Activated naive CD4-positive, alpha-beta T cell treated with anti-CD3 and anti-CD28 coated beads, Interleukin-2, amount 50 U/mL, for 16 hours (primary cell): Measurements from ENCODE around the gene P3H4.

Experiments used
- DNase-seq: peaks from one replicate; pipeline ENCODE4 v3.0.0-alpha.2; 2020

P3H4 gene

GRCh38 chr17:41818024-41818423, 6.3 kb upstream of the P3H4 start:
- no peak for DNase-seq

DNA sequence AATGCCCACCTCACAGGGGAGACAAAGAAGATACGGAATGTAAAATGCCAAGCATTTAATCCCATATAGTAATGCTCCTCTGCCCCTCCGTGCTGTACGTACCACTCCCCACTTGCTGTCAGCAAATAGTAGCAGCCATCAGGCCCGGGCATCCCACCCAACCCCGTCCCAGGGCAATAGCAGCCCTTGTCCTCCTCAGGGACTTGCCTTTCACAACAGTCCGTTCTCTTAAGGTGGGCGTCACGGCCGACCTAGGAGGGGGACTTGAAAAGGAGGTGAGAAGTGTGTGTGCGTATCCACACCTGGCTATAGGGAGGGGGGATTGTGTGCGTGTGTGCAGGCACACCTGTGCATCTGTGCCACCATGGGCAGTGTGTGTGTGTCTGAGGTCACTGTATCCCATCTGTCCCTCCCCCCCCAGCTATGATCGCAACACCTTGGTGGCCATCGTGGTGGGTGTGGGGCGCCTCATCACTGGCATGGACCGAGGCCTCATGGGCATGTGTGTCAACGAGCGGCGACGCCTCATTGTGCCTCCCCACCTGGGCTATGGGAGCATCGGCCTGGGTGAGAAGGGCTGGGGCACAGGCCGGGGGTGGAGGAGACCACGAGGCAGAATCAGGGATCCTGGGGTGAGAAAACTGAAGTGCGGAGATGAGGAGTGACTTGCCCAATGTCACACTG, 5.0 kb upstream of the P3H4 start:
- DNase-seq, result no peak

- no peak for DNase-seq
These were observed 2.4 kb upstream of the P3H4 start for GRCh38 chr17:41814195-41814594.

- DNase-seq, result no peak
These were observed 2.0 kb upstream of the P3H4 start for GRCh38 chr17:41813699-41814124.

GRCh38 chr17:41813152-41813680, 1.5 kb upstream of the P3H4 start:
- DNase-seq, result no peak

- peak; percentile 42 for DNase-seq
These were observed 817 bp upstream of the P3H4 start, which contains the start of gene FKBP10 for GRCh38 chr17:41812381-41813151. Gene FKBP10, plus strand, starts transcription at chr17:41813004. Its CDS starts 31 bp downstream, at chr17:41813035.

- no peak for DNase-seq
These were observed 845 bp downstream of the P3H4 start for GRCh38 chr17:41810659-41811548.

DNA sequence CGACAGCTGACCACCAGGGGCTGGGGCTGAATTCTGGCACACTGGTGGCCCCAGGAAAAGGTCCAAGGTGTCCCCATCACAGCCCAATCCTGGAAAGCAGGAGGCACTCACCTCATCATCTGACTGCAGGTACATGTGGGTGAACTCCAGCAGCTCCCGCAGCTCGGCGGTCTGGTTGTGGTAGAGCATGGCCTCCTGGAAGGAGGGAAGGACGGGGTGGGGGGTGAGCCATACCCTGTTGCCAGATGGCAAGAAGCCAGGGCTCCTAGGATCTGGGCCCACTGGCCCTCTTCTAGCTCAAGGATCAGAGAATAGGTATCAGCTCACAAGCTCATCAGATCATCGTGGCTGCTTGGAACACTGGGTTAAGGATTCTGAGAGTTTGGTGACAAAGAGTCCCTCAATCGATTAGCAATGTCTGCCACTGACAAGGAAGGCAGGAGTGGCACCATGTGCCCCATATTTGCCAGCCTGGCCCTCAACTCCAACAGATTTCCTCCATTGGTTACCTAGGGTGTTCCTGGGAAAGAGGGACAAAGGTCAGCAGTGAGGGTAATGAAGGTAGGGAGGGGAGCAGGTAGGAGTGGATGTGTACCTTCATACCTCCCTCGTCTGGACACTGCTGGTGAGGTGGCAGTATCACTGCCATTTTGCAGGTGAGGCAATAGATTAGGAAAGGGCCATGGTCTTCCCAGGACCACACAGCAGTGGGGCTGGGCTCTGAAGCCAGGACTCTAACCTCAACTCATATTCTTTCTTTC, 4.9 kb downstream of the P3H4 start:
- no peak for DNase-seq

- no peak for DNase-seq
These were observed 8.4 kb downstream of the P3H4 start for GRCh38 chr17:41803049-41804020.

- DNase-seq, result peak; percentile 73
These were observed 10.1 kb downstream of the P3H4 start for GRCh38 chr17:41801374-41802271.

DNA sequence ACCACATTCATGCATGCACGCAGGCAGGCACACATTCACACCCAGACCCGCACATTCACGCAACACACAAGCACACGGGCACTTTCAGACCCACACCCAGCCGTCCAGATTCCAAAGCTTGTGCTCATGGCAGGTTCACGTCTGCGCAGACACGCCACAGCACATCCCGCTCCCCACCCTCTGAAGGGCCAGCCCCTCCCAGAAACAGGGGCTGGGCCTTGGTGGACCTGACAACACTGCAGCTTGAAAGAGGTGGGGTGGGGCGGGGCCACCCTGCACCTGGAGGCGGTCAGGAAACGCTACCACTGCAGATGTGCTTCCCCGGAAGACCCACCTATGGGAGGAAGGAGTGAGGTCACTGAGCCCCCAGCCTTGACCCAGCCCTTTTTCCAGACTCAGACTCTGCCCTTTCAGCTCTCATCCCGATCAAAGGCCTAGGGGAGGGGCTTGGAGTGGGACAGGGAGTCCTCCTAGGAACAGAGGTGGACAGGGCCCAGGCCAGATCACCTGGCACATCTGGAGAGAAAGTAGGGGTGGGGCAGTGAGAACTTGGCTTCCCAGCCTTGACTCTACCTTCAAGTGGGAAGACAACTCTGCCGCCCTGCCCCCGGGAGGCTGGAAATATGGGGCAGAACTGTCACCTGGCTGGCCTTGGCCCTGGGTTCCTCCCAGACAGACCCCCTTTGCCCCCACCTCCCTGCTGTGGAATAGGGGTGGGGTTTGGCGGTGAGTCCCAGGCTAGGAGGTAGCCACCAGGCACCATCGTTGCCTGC, 11.0 kb downstream of the P3H4 start:
- DNase-seq, result no peak

GRCh38 chr17:41799366-41799765, 12.4 kb downstream of the P3H4 start:
- DNase-seq, result no peak

GRCh38 chr17:41797377-41797776, 14.4 kb downstream of the P3H4 start:
- no peak for DNase-seq

GRCh38 chr17:41796121-41796895, 15.4 kb downstream of the P3H4 start:
- no peak for DNase-seq

- DNase-seq, result no peak
These were observed 17.2 kb downstream of the P3H4 start for GRCh38 chr17:41794540-41794975.

DNA sequence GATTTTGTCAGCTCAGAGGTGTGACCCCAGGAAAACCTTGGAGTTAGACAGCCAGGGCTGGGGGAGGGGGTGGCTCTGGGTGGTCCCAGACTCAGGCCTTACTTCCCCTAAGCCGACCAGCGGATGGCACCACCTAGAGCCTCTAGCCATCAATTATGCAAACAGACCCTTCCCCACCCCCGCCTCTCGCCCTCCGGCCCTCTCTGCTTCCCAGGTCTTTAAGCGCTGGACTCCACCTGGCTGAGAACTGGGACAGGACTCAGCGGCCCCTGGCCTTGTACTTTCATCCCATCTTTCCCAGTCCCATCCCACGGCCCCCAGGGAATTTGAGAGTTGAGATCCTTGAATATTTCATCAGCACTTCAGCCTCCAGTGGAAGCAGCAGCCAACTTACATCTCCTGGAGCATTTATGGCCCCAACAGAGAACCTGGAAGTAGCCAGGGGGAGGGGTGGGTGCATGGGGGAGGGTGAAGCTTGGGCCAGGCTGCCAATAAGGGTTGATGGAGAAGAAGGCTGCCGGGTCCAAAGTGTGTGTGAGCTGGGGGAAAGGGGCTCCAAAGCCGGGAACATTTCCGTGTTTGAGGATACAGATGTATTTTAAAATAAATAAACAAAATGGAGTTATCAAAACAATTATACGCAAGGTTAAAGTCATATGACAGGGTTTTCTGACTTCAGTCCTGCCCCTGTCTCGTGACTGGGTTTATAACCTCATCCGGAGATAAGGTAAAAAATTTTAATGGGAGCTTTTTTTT, 17.8 kb downstream of the P3H4 start:
- DNase-seq, result no peak
